Tibial nerve (tissue), 4 donors: ENCODE measurements around the gene GDAP1L1.

Experiments used
- CTCF ChIP-seq, 5 experiments: fragments of 200-600 bp in 3 of 5; fragments of 450-650 bp in 2 of 5; sonication (generic) in 3 of 5; IDR thresholded peaks; one replicate each; pipeline ENCODE4 v1.5.1; 2016 to 2019; ENCODE audit warnings: antibody characterized with exemption in 5 of 5, mild to moderate bottlenecking in 3 of 5, moderate library complexity in 2 of 5
- EP300 ChIP-seq, 2 donors: sonication (generic); formaldehyde crosslinking; IDR thresholded peaks; one replicate each; pipeline ENCODE4 v1.6.1; 2017; ENCODE audit warnings: antibody characterized with exemption in 2 of 2, mild to moderate bottlenecking in 1 of 2
- POLR2A ChIP-seq, 2 donors: fragments of 450-650 bp; IDR thresholded peaks; one replicate each; pipeline ENCODE4 v1.6.1; 2017; ENCODE audit warnings: antibody characterized with exemption in 2 of 2, mild to moderate bottlenecking in 2 of 2, moderate library complexity in 2 of 2

GRCh38 chr20:44247131-44247571 is at the start of gene GDAP1L1:
- no peak for TF ChIP-seq CTCF (IDR thresholded peaks at IDR 0.05)
- no peak for TF ChIP-seq EP300 (IDR thresholded peaks at IDR 0.05)
- no peak for TF ChIP-seq POLR2A (IDR thresholded peaks at IDR 0.05)
